IMR-90 (cell line): ENCODE results near the gene RAD51. TPM values are rescaled to one million over a fixed set of nuclear protein-coding genes. Genes with fewer than 3 reads are reported as not detected.

Experiments used
- ATAC-seq: fragments of 200-7000 bp; cut with Tn5 transposase; 2 replicates; pipeline ENCODE4 v1.9.1; 2020; ENCODE audit warnings: low read depth, mild to moderate bottlenecking, moderate library complexity
- BruUV-seq: library from RNA; stranded (reverse); fragments of 400-500 nt; replicated peaks from 2 replicates; lab custom pipeline; 2021; lab: Mats Ljungman, UMichigan
- CTCF ChIA-PET: fragments of 300-600 bp; formaldehyde crosslinking; extraction: SDS; loops from one replicate; lab custom pipeline; 2021; ENCODE audit warnings: antibody characterized with exemption; lab: Yijun Ruan, JAX
- POLR2A ChIA-PET: fragments of 300-600 bp; sonication (Branson Sonifier 250); formaldehyde crosslinking; loops from one replicate; lab custom pipeline; 2022; ENCODE audit warnings: antibody characterized with exemption; ENCODE audit not compliant: unreplicated experiment; lab: Charles Lee
- DNase-seq: peaks from one replicate; pipeline ENCODE4 v3.0.0; 2013
- H2AFZ ChIP-seq: replicated peaks from 2 replicates; pipeline ENCODE3; 2013; ENCODE audit warnings: low read length, mild to moderate bottlenecking; ENCODE audit not compliant: poor library complexity
- H2AK5ac ChIP-seq: 2 replicates; pipeline ENCODE4 v1.6.1; 2013; ENCODE audit warnings: low read depth, low read length, inconsistent platforms
- H2AK9ac ChIP-seq: replicated peaks from 2 replicates; pipeline ENCODE3; 2013; ENCODE audit warnings: mild to moderate bottlenecking, low read depth, low read length, moderate library complexity; ENCODE audit not compliant: poor library complexity
- H2BK120ac ChIP-seq: 2 replicates; pipeline ENCODE4 v1.6.1; 2013; ENCODE audit warnings: low read depth, low read length, inconsistent platforms
- H2BK15ac ChIP-seq: 3 replicates; pipeline ENCODE4 v1.6.1; 2013; ENCODE audit warnings: low read depth, low read length, inconsistent platforms
- H2BK20ac ChIP-seq: 2 replicates; pipeline ENCODE4 v1.6.1; 2013; ENCODE audit warnings: low read depth, mild to moderate bottlenecking, inconsistent platforms, low read length, moderate library complexity
- H2BK5ac ChIP-seq: 2 replicates; pipeline ENCODE4 v1.6.1; 2013; ENCODE audit warnings: mild to moderate bottlenecking, low read depth, low read length, inconsistent platforms; ENCODE audit not compliant: poor library complexity, severe bottlenecking
- H3K14ac ChIP-seq: replicated peaks from 2 replicates; pipeline ENCODE4 v1.6.1; 2013; ENCODE audit warnings: low read depth, low read length, inconsistent platforms
- H3K18ac ChIP-seq: 2 replicates; pipeline ENCODE4 v1.6.1; 2013; ENCODE audit warnings: low read depth, low read length, control low read depth
- H3K23ac ChIP-seq: 2 replicates; pipeline ENCODE4 v1.6.1; 2013; ENCODE audit warnings: low read depth, low read length, inconsistent platforms
- H3K27ac ChIP-seq: 2 replicates; pipeline ENCODE4 v1.5.1; 2013; ENCODE audit warnings: mild to moderate bottlenecking, control low read depth, low read length; ENCODE audit not compliant: insufficient read depth
- H3K27me3 ChIP-seq: 2 replicates; pipeline ENCODE4 v1.6.1; 2013; ENCODE audit warnings: low read length; ENCODE audit not compliant: control insufficient read depth, insufficient read depth
- H3K36me3 ChIP-seq: 2 replicates; pipeline ENCODE4 v1.6.1; 2013; ENCODE audit warnings: low read length, mixed read lengths; ENCODE audit not compliant: control insufficient read depth, insufficient read depth
- H3K4ac ChIP-seq: 2 replicates; pipeline ENCODE4 v1.6.1; 2013; ENCODE audit warnings: low read depth, low read length, inconsistent platforms
- H3K4me1 ChIP-seq: 2 replicates; pipeline ENCODE4 v1.6.1; 2013; ENCODE audit warnings: low read length, mixed read lengths; ENCODE audit not compliant: control insufficient read depth, insufficient read depth
- H3K4me2 ChIP-seq: 2 replicates; pipeline ENCODE4 v1.6.1; 2013; ENCODE audit warnings: low read depth, mild to moderate bottlenecking, control low read depth, low read length, moderate library complexity
- H3K4me3 ChIP-seq: 2 replicates; pipeline ENCODE4 v1.5.1; 2013; ENCODE audit warnings: low read depth, mild to moderate bottlenecking, control low read depth, low read length, moderate library complexity; ENCODE audit not compliant: insufficient read depth
- H3K56ac ChIP-seq: 2 replicates; pipeline ENCODE4 v1.6.1; 2013; ENCODE audit warnings: low read length, inconsistent platforms; ENCODE audit not compliant: insufficient read depth; ENCODE audit errors: extremely low read depth
- H3K79me1 ChIP-seq, 2 experiments: 2 replicates each; pipeline ENCODE4 v1.6.1; 2013; ENCODE audit warnings: low read length in 2 of 2, inconsistent platforms in 1 of 2, low read depth in 1 of 2
- H3K9ac ChIP-seq: 2 replicates; pipeline ENCODE4 v1.6.1; 2013; ENCODE audit warnings: low read depth, low read length, control low read depth
- H3K9me1 ChIP-seq: 2 replicates; pipeline ENCODE4 v1.6.1; 2013; ENCODE audit warnings: low read length, inconsistent platforms; ENCODE audit not compliant: insufficient read depth
- H3K9me3 ChIP-seq: 2 replicates; pipeline ENCODE4 v1.6.1; 2013; ENCODE audit warnings: low read length; ENCODE audit not compliant: control insufficient read depth, insufficient read depth
- H4K20me1 ChIP-seq: 2 replicates; pipeline ENCODE4 v1.6.1; 2013; ENCODE audit warnings: low read length, inconsistent platforms; ENCODE audit not compliant: insufficient read depth
- H4K5ac ChIP-seq: 2 replicates; pipeline ENCODE4 v1.6.1; 2013; ENCODE audit warnings: mild to moderate bottlenecking, low read depth, low read length, control low read depth
- H4K8ac ChIP-seq, 2 experiments: 2 replicates each; pipeline ENCODE4 v1.6.1; 2013; ENCODE audit warnings: low read depth in 2 of 2, low read length in 2 of 2, control low read depth in 1 of 2, inconsistent platforms in 1 of 2
- H4K91ac ChIP-seq: 2 replicates; pipeline ENCODE4 v1.6.1; 2013; ENCODE audit warnings: low read depth, low read length, inconsistent platforms; ENCODE audit not compliant: insufficient read depth
- MXI1 ChIP-seq: IDR thresholded peaks from 2 replicates; pipeline ENCODE4 v1.6.1; 2012; ENCODE audit warnings: low read depth, mild to moderate bottlenecking, low read length, moderate library complexity, borderline replicate concordance
- NFE2L2 ChIP-seq: fragments of 150-350 bp; IDR thresholded peaks from 2 replicates; pipeline ENCODE4 v1.6.1; 2016; ENCODE audit warnings: low read depth, mild to moderate bottlenecking, low read length
- USF2 ChIP-seq: fragments of 150-350 bp; IDR thresholded peaks from 2 replicates; pipeline ENCODE4 v1.6.1; 2017; ENCODE audit warnings: mild to moderate bottlenecking, antibody characterized with exemption, low read length, low read depth
- WGBS, 2 experiments: methylation state at CpG; one replicate each; pipeline versions ENCODE4 v1.1.5 to v1.1.7; 2013; ENCODE audit warnings: missing lambda C conversion rate in 2 of 2; ENCODE audit not compliant: insufficient read length in 1 of 2; ENCODE audit errors: extremely low coverage in 2 of 2; 5-methylcytosine and 5-hydroxymethylcytosine counted together
- dilution Hi-C: fragments of 300-500 bp; cut with HindIII; formaldehyde crosslinking; loops from one replicate; pipeline ENCODE4 v1.14.3; 2018; ENCODE audit warnings: low sequenced_read_pairs; ENCODE audit not compliant: unreplicated experiment
- in situ Hi-C: fragments of 300-500 bp; cut with MboI; formaldehyde crosslinking; loops from 3 replicates; pipeline ENCODE4 v1.14.3; 2019; ENCODE audit warnings: low sequenced_read_pairs, inconsistent platforms, mixed read lengths
- intact Hi-C: fragments of 100-400 bp; cut with micrococcal nuclease; formaldehyde crosslinking; loops from 2 replicates; pipeline ENCODE4 v1.10.0; 2022
- polyA plus RNA-seq, 3 experiments: library from polyadenylated mRNA; depleted of rRNA; stranded (reverse); fragments of >200 nt; gene quantifications; 2 replicates each; pipeline ENCODE4 v1.2.3, GENCODE V29; 2012; ENCODE audit warnings: low replicate concordance in 1 of 3
- total RNA-seq: library from RNA; depleted of rRNA; stranded (reverse); fragments of >200 nt; gene quantifications from 2 replicates; pipeline ENCODE4 v1.2.3, GENCODE V29; 2012
- TF ChIP-seq, protein P1 (sequence below): conservative IDR thresholded peaks from 2 replicates; pipeline ENCODE4 v1.5.1; 2012; ENCODE audit warnings: mild to moderate bottlenecking, low read depth, low read length, improper control_type of control experiment

RAD51 gene
- total and polyA plus RNA-seq, 2 of the 4 experiments (the other 2 are of a cell fraction), result 6.8 to 8.4 TPM

DNA sequence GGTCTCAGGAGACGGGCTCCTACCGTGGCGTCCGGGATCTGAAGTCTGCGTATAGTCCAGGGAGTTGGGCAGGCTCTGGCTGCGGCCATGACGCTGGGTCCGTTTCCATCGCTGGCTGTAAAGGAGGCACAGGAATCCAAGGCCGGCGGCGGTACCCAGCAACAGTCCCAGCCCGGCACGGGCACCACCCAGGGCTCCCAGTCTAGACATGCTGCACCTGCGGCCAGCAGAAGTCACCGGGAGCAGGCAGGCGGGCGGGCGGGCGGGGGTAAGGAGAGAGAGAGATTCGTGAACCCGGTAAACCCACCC, 59.6 kb downstream of the RAD51 start:
- Histone ChIP-seq H4K20me1 (no peaks in the 10 kb centered on the region), H3K4me2 (peak overlapping the region; percentile 100), H2AK9ac (peak overlapping the region; percentile 85), H2AK5ac (no peak overlapping the region; the same call in 1 of the 2 replicates), H3K14ac (peak overlapping the region; percentile 31; the same call in 1 of the 2 replicates), H3K27me3 (no peaks in the 10 kb centered on the region), H2AFZ (peak overlapping the region; percentile 99), H4K91ac (no peak overlapping the region), H3K9me1 (no peaks in the 10 kb centered on the region), H2BK20ac (no peak overlapping the region), H4K8ac (peak overlapping the region; percentile 87 to 89; a peak in 3 of 4 replicates), H3K4ac (no peak overlapping the region), H3K9me3 (no peaks in the 10 kb centered on the region), H3K79me1 (peaks cover 6 to 38% of the 10 kb centered on the region in 2 experiments; a peak in 3 of 4 replicates), H3K23ac (peak overlapping the region; percentile 11; the same call in 1 of the 2 replicates), H3K27ac (peak overlapping the region; percentile 62; the same call in 1 of the 2 replicates), H3K9ac (peak overlapping the region; percentile 65), H2BK120ac (no peak overlapping the region), H3K56ac (peak overlapping the region; percentile 26; the same call in 1 of the 2 replicates), H2BK15ac (no peak overlapping the region), H3K4me1 (peaks cover 1% of the 10 kb centered on the region; the same call in 1 of the 2 replicates), H3K36me3 (peaks cover 14% of the 10 kb centered on the region), H4K5ac (peak overlapping the region; percentile 67; the same call in 1 of the 2 replicates), H3K4me3 (peak overlapping the region; percentile 87), H3K18ac (no peak overlapping the region), H2BK5ac (no peak overlapping the region)
- BruUV-seq, result no TSS peak
- TF ChIP-seq NFE2L2, result no peak
- TF ChIP-seq, protein P1, sequence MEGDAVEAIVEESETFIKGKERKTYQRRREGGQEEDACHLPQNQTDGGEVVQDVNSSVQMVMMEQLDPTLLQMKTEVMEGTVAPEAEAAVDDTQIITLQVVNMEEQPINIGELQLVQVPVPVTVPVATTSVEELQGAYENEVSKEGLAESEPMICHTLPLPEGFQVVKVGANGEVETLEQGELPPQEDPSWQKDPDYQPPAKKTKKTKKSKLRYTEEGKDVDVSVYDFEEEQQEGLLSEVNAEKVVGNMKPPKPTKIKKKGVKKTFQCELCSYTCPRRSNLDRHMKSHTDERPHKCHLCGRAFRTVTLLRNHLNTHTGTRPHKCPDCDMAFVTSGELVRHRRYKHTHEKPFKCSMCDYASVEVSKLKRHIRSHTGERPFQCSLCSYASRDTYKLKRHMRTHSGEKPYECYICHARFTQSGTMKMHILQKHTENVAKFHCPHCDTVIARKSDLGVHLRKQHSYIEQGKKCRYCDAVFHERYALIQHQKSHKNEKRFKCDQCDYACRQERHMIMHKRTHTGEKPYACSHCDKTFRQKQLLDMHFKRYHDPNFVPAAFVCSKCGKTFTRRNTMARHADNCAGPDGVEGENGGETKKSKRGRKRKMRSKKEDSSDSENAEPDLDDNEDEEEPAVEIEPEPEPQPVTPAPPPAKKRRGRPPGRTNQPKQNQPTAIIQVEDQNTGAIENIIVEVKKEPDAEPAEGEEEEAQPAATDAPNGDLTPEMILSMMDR, result no peak
- TF ChIP-seq MXI1, result 0 out of 2 replicates have a peak, but pooled peaks have one; percentile 19
- no peak for TF ChIP-seq USF2
- peak; percentile 42 for ATAC-seq
- WGBS, 2 experiments, result 2% methylated on average over 8 of the region's 22 CpGs; no CpG with 5 or more reads in 1 of the 2 experiments
- DNase-seq, result no peak
- dilution Hi-C loops (no loop called here), in situ Hi-C loops (no loop called here), intact Hi-C loops (no loop called here)
- CTCF ChIA-PET, result no interaction called here
- POLR2A ChIA-PET, result no interaction called here
